ENCODE results near the gene SLC7A8.

SLC7A8 gene

GRCh38 chr14:23093991-23094665 lies 89.3 kb downstream of the SLC7A8 start:
- Histone ChIP-seq H3K27ac (ENCODE audit: low read length) (peak overlapping the region; percentile 93), H3K4me1 (ENCODE audit: insufficient read depth, low read length) (peaks cover 32% of the 10 kb centered on the region), H3K4me3 (ENCODE audit: low read depth in 1 of 2, low read length in 2 of 2) (peak overlapping the region; percentile 68 to 78), H3K9me3 (ENCODE audit: insufficient read depth, low read length, severe bottlenecking) (no peaks in the 10 kb centered on the region), H3K79me2 (ENCODE audit: insufficient read depth, low read length) (peaks cover 87% of the 10 kb centered on the region), H3K36me3 (ENCODE audit: insufficient read depth, low read length) (peaks cover 58% of the 10 kb centered on the region), H3K4me2 (ENCODE audit: insufficient read depth, low read length) (peak overlapping the region; percentile 96), H3K27me3 (ENCODE audit: insufficient read depth, low read length, poor library complexity) (no peaks in the 10 kb centered on the region), H2AFZ (ENCODE audit: low read depth, low read length) (peak overlapping the region; percentile 92), H3K9ac (ENCODE audit: low read depth, low read length) (peak overlapping the region; percentile 86), H4K20me1 (ENCODE audit: insufficient read depth, low read length) (peaks cover 41% of the 10 kb centered on the region)
- no peak for TF ChIP-seq EZH2 (IDR thresholded peaks at IDR 0.05; ENCODE audit: borderline replicate concordance, low read depth, low read length, severe bottlenecking)
- TF ChIP-seq, protein P1, sequence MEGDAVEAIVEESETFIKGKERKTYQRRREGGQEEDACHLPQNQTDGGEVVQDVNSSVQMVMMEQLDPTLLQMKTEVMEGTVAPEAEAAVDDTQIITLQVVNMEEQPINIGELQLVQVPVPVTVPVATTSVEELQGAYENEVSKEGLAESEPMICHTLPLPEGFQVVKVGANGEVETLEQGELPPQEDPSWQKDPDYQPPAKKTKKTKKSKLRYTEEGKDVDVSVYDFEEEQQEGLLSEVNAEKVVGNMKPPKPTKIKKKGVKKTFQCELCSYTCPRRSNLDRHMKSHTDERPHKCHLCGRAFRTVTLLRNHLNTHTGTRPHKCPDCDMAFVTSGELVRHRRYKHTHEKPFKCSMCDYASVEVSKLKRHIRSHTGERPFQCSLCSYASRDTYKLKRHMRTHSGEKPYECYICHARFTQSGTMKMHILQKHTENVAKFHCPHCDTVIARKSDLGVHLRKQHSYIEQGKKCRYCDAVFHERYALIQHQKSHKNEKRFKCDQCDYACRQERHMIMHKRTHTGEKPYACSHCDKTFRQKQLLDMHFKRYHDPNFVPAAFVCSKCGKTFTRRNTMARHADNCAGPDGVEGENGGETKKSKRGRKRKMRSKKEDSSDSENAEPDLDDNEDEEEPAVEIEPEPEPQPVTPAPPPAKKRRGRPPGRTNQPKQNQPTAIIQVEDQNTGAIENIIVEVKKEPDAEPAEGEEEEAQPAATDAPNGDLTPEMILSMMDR (IDR thresholded peaks at IDR 0.05; ENCODE audit: borderline replicate concordance, extremely low read depth, low read length, poor library complexity, severe bottlenecking), result peak; percentile 55
- DNase-seq, result no peak
- ATAC-seq (ENCODE audit: insufficient read depth, low read depth), result no peak

GRCh38 chr14:23093526-23093925 lies 89.9 kb downstream of the SLC7A8 start:
- no peak for ATAC-seq (ENCODE audit: insufficient read depth, low read depth)
- no peaks in the 10 kb centered on the region for H3K9me3 ChIP-seq (ENCODE audit: insufficient read depth, low read length, severe bottlenecking)
- no peaks in the 10 kb centered on the region for H3K27me3 ChIP-seq (ENCODE audit: insufficient read depth, low read length, poor library complexity)
- H3K9ac ChIP-seq (ENCODE audit: low read depth, low read length), result peak overlapping the region; percentile 86
- no peak overlapping the region for H2AFZ ChIP-seq (ENCODE audit: low read depth, low read length)
- peak overlapping the region; percentile 68 to 78; a peak in 3 of 4 replicates for H3K4me3 ChIP-seq (ENCODE audit: low read depth in 1 of 2, low read length in 2 of 2)
- peaks cover 64% of the 10 kb centered on the region for H3K36me3 ChIP-seq (ENCODE audit: insufficient read depth, low read length)
- peaks cover 32% of the 10 kb centered on the region for H3K4me1 ChIP-seq (ENCODE audit: insufficient read depth, low read length)
- H3K4me2 ChIP-seq (ENCODE audit: insufficient read depth, low read length), result peak overlapping the region; percentile 96
- H3K79me2 ChIP-seq (ENCODE audit: insufficient read depth, low read length), result peaks cover 88% of the 10 kb centered on the region
- H3K27ac ChIP-seq (ENCODE audit: low read length), result no peak overlapping the region; the same call in 1 of the 2 replicates
- TF ChIP-seq EZH2 (IDR thresholded peaks at IDR 0.05; ENCODE audit: borderline replicate concordance, low read depth, low read length, severe bottlenecking), result no peak
- TF ChIP-seq, protein P1 (IDR thresholded peaks at IDR 0.05; ENCODE audit: borderline replicate concordance, extremely low read depth, low read length, poor library complexity, severe bottlenecking), result no peak
- no peak for DNase-seq
- peaks cover 41% of the 10 kb centered on the region for H4K20me1 ChIP-seq (ENCODE audit: insufficient read depth, low read length)

- no peak overlapping the region for H3K27ac ChIP-seq (ENCODE audit: low read length)
- peaks cover 65% of the 10 kb centered on the region for H3K36me3 ChIP-seq (ENCODE audit: insufficient read depth, low read length)
- peak overlapping the region; percentile 96 for H3K4me2 ChIP-seq (ENCODE audit: insufficient read depth, low read length)
- ATAC-seq (ENCODE audit: insufficient read depth, low read depth), result no peak
- H3K9ac ChIP-seq (ENCODE audit: low read depth, low read length), result peak overlapping the region; percentile 86; the same call in 1 of the 2 replicates
- no peak overlapping the region for H2AFZ ChIP-seq (ENCODE audit: low read depth, low read length)
- DNase-seq, result no peak
- H4K20me1 ChIP-seq (ENCODE audit: insufficient read depth, low read length), result peaks cover 39% of the 10 kb centered on the region
- H3K4me3 ChIP-seq (ENCODE audit: low read depth in 1 of 2, low read length in 2 of 2), result peak overlapping the region in 1 of 2 experiments; percentile 68; a peak in 1 of 4 replicates
- no peaks in the 10 kb centered on the region for H3K27me3 ChIP-seq (ENCODE audit: insufficient read depth, low read length, poor library complexity)
- H3K79me2 ChIP-seq (ENCODE audit: insufficient read depth, low read length), result peaks cover 86% of the 10 kb centered on the region
- H3K4me1 ChIP-seq (ENCODE audit: insufficient read depth, low read length), result peaks cover 32% of the 10 kb centered on the region
- TF ChIP-seq EZH2 (IDR thresholded peaks at IDR 0.05; ENCODE audit: borderline replicate concordance, low read depth, low read length, severe bottlenecking), result no peak
- TF ChIP-seq, protein P1 (IDR thresholded peaks at IDR 0.05; ENCODE audit: borderline replicate concordance, extremely low read depth, low read length, poor library complexity, severe bottlenecking), result no peak
- no peaks in the 10 kb centered on the region for H3K9me3 ChIP-seq (ENCODE audit: insufficient read depth, low read length, severe bottlenecking)
These were observed 90.4 kb downstream of the SLC7A8 start for GRCh38 chr14:23093104-23093503.

Measured in DND-41 (cell line).